Right atrium auricular region (tissue), 2 donors: ENCODE results near the gene SCT. TPM values are rescaled to one million over a fixed set of nuclear protein-coding genes. Genes with fewer than 3 reads are reported as not detected.

Source experiments
- DNase-seq: peaks from one replicate; pipeline ENCODE4 v3.0.0-alpha.2; 2019; ENCODE audit warnings: low spot score
- H3K27ac ChIP-seq, 2 donors: fragments of 200-600 bp; sonication (generic); 1 replicate in 1 of 2; 2 replicates in 1 of 2; pipeline ENCODE4 v1.5.1; 2016 to 2019
- H3K27me3 ChIP-seq, 2 donors: fragments of 200-600 bp; sonication (generic); one replicate each; pipeline versions ENCODE4 v1.5.1 to v1.6.0; 2017 to 2019
- H3K36me3 ChIP-seq: fragments of 200-600 bp; sonication (generic); one replicate; pipeline ENCODE4 v1.5.1; 2016
- H3K4me1 ChIP-seq, 2 donors: fragments of 200-600 bp; sonication (generic); one replicate each; pipeline versions ENCODE4 v1.5.1 to v1.6.0; 2017 to 2019
- H3K4me3 ChIP-seq, 2 donors: fragments of 200-600 bp; sonication (generic); 1 replicate in 1 of 2; 2 replicates in 1 of 2; pipeline ENCODE4 v1.5.1; 2017 to 2019; ENCODE audit warnings: mild to moderate bottlenecking in 1 of 2, moderate library complexity in 1 of 2
- H3K9me3 ChIP-seq, 2 donors: fragments of 200-600 bp; sonication (generic); one replicate each; pipeline ENCODE4 v1.5.1; 2019
- CTCF ChIP-seq, 2 donors: fragments of 200-600 bp; sonication (generic); IDR thresholded peaks; one replicate each; pipeline ENCODE4 v1.5.1; 2019; ENCODE audit warnings: antibody characterized with exemption in 2 of 2
- total RNA-seq, 2 donors: library from RNA; depleted of rRNA; stranded (reverse); fragments of >200 nt; gene quantifications; one replicate each; pipeline ENCODE4 v1.1.0, GENCODE V29; 2016

The SCT gene
- total RNA-seq, 2 donors from 2014 or later, result not detected

- no peak for TF ChIP-seq CTCF (IDR thresholded peaks at IDR 0.05)
- H3K4me1 ChIP-seq, result no peaks in the 10 kb centered on the region
- peaks cover 95% of the 10 kb centered on the region for H3K36me3 ChIP-seq
- no peak overlapping the region for H3K4me3 ChIP-seq
- no peak for DNase-seq
- no peaks in the 10 kb centered on the region for H3K9me3 ChIP-seq
- H3K27ac ChIP-seq, result no peak overlapping the region
- H3K27me3 ChIP-seq, result no peaks in the 10 kb centered on the region
These were observed 28.8 kb downstream of the SCT start for GRCh38 chr11:598005-598680.

- no peak for DNase-seq
- TF ChIP-seq CTCF (IDR thresholded peaks at IDR 0.05), result no peak
- H3K4me3 ChIP-seq, result no peak overlapping the region
- no peaks in the 10 kb centered on the region for H3K27me3 ChIP-seq
- H3K27ac ChIP-seq, result no peak overlapping the region
- no peaks in the 10 kb centered on the region for H3K4me1 ChIP-seq
- no peaks in the 10 kb centered on the region for H3K9me3 ChIP-seq
- peaks cover 95% of the 10 kb centered on the region for H3K36me3 ChIP-seq
These were observed 29.7 kb downstream of the SCT start for GRCh38 chr11:597166-597725.

GRCh38 chr11:596374-596773 lies 30.6 kb downstream of the SCT start:
- Histone ChIP-seq H3K27ac (no peak overlapping the region), H3K4me3 (no peak overlapping the region), H3K36me3 (peaks cover 92% of the 10 kb centered on the region), H3K27me3 (no peaks in the 10 kb centered on the region), H3K9me3 (no peaks in the 10 kb centered on the region), H3K4me1 (no peaks in the 10 kb centered on the region)
- no peak for DNase-seq
- no peak for TF ChIP-seq CTCF (IDR thresholded peaks at IDR 0.05)

- Histone ChIP-seq H3K36me3 (peaks cover 87% of the 10 kb centered on the region), H3K27me3 (no peaks in the 10 kb centered on the region), H3K4me1 (no peaks in the 10 kb centered on the region), H3K4me3 (no peak overlapping the region), H3K9me3 (no peaks in the 10 kb centered on the region), H3K27ac (no peak overlapping the region)
- no peak for TF ChIP-seq CTCF (IDR thresholded peaks at IDR 0.05)
- DNase-seq, result no peak
These were observed 31.6 kb downstream of the SCT start for GRCh38 chr11:595400-595799.

- no peak for TF ChIP-seq CTCF (IDR thresholded peaks at IDR 0.05)
- DNase-seq, result no peak
- H3K27ac ChIP-seq, result no peak overlapping the region
- H3K4me3 ChIP-seq, result no peak overlapping the region
- no peaks in the 10 kb centered on the region for H3K4me1 ChIP-seq
- peaks cover 83% of the 10 kb centered on the region for H3K36me3 ChIP-seq
- no peaks in the 10 kb centered on the region for H3K9me3 ChIP-seq
- no peaks in the 10 kb centered on the region for H3K27me3 ChIP-seq
These were observed 33.6 kb downstream of the SCT start for GRCh38 chr11:593347-593746.

GRCh38 chr11:592918-593317 lies 34.1 kb downstream of the SCT start:
- no peak overlapping the region for H3K4me3 ChIP-seq
- TF ChIP-seq CTCF (IDR thresholded peaks at IDR 0.05), result no peak
- H3K27me3 ChIP-seq, result no peaks in the 10 kb centered on the region
- H3K4me1 ChIP-seq, result no peaks in the 10 kb centered on the region
- no peak overlapping the region for H3K27ac ChIP-seq
- DNase-seq, result no peak
- no peaks in the 10 kb centered on the region for H3K9me3 ChIP-seq
- peaks cover 81% of the 10 kb centered on the region for H3K36me3 ChIP-seq
